HS-27A (cell line): ENCODE results near the gene ZYX.
"Not testable (repeated sequence)": the region's sequence is repeated elsewhere in the genome, so short reads cannot be mapped to it uniquely, and the experiment has no call there.

ENCODE experiments used
- DNase-seq: peaks from one replicate; pipeline ENCODE4 v3.0.0-alpha.2; 2012; ENCODE audit warnings: low read depth, missing footprints

The ZYX gene

DNA sequence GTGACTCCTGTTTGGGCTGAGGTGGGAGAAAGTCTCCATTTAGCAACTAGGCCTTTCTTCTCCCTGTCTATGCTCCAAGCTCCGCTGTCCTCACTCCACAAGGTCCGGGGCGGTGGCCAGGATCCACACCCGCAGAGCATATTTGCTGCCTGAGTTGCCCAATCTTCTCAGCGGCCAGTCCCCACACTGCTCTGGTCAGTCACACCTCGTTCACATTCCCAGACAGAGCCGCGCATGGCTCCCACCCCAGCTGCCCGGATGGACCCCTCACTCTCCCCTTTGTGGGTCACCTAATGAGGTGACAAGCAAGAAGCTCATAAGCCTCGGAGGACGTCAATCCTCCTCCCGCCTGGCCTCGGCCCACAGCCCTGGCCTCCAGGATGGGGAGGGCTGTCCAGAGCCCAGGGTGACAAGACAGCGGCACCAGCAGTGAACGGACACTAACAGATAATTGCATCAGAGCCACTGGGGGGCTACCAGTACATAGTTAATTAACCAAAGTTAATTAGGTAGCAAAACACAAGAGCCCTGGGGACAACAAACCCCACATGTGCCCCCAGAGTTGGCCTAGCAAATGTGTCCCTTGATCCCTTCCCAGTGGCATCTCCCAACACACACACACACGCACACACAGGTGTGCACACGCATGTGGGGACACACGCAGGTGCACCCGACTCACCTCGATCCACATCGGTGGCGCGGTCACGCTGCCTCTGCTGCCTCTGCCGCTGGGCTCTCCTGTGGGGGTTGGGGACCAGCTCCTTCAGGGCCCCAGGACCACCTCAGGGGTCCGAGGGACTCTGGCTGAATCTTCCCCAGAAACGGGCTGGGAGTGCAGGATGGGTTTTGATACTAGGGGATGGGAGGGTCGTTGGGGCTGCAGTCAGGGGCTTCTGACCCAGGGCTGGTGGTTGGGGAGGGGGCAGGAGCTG lies 15.7 kb downstream of the ZYX start:
- no peak for DNase-seq

DNA sequence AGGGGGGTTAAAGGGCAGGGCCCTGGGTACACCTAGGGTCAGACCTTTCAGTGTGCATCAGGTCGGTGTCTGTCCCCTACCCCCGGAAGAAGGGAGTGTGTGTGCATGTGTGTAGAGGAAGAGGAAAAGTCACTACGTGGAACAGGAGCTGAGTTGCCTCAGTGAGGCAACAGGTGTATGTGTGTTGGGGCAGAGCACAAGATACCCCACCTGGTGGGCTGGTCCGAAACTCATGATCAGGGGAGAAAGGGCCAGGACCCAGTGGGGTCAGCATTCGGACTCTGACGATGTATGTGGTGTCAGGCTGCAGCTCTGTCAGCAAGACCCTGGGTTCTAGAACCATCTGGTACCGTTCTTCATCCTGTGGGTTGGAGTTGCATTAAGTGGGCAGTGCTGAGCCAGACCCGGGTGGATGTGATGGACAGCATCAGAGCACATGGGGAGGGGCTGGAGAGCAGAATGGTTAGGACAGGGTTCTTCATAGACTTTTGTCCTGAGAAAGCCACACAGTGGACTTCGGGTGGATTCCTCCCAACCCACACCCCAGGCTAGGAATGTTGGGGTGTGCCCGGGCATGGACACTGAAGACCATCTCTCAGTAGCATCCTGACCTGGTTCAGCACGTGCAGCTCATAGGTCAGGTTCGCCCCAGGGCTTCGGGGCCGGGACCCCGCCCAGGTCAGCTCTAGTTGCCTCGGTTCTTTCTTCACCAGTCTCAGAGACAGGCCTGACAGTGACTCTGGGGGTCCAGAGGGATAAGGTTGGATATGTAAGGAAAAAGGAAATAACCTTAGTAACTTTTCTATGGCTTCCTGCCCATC lies 16.8 kb downstream of the ZYX start:
- no peak for DNase-seq

GRCh38 chr7:143398616-143399015 lies 17.5 kb downstream of the ZYX start:
- no peak for DNase-seq

DNA sequence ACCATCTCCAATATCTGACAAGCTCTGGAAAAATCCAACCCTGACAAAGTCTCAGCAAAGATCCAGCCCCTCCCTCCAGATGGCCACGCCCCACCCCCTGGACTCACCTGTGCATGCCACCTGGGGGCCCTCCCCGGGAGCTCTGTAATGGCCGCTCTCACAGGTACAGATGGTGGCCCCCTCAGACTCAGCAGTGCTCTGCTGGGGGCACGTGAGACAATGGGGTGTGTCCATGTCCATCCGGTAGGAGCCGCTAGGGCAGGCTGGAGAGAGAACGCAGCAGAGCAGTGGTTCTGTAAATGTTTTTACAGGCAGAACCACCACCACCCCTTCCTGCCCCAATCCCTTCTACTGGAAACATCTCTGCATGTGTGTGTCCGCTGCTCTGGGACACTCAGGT lies 18.0 kb downstream of the ZYX start:
- DNase-seq, result no peak

GRCh38 chr7:143399642-143400041 lies 18.5 kb downstream of the ZYX start:
- no peak for DNase-seq

DNA sequence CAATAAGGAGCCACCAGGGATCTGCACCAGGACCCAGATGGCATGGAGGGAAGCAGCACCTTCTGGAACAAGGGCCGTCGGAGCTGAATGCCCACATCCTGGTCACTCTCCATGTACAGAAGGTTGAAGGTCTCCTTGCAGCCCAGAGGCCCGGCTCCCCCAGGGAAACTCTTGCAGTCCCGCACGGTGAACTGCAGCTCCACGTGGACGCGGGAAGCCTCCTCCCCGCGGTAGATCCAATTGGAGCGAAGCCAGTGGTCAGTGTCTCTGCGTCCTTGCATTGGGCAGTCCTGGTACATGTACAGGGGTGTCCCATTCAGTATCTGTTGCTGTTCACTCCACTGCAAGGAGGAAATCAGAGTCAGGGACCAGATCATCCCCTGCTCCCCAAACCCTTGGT lies 20.1 kb downstream of the ZYX start:
- DNase-seq, result no peak

GRCh38 chr7:143402233-143402632 lies 21.1 kb downstream of the ZYX start:
- not testable (repeated sequence) for DNase-seq

DNA sequence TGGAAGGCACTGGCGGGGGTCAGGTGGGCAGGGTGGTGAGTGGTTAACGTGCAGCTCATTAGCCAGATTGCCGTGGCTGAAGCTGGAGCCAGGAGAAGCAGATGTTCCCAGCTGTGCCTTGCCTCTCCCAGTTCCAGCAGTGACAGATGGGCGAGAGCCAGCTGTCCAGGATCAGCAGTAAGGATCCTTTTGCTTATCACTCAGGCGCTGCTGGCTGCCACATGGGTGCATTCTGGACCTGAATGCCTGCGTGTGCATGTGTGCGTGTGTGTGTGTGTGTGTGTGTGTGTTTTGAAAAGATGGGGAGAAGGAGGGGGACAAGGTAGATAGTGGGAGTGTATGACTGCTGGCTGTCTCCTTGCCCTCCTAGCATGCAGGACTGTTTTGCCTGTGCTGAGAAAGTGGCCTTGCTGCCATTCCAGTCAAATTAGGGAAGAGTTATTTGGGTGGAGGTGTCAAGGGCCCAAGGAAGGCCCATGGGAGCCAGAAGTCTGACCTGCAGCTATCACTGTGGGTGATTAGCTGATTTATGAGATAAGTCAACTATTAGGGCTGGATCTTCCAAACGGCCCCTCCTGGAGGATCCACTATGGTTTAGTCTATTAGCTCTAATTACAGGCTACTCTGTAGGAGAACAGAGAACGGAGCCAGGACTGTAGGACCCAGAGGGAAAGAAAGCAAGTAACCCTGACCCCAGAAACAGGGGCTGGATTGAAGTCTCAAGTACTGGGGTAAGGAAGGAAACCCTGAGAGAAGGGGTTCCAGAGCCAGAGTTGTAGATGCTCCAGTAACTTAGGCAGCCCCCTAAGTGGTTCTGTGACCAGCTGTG lies 24.2 kb downstream of the ZYX start:
- no peak for DNase-seq

DNA sequence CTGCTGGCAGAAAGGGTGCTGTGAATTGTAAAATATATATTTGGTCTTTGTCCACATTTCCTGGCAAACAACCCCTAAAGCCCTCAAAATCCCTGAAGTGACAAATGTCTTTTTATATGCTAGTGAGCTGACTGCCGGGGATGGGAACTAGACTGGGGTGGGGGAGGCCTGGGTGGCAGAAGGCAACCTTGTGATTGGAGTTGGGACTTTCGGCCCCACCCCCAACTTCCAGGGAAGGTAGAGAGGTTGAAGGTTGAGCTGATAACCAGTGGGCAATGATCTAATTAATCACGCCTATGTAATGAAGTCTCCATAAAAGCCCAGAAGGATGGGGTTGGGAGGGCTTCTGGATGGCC lies 24.8 kb downstream of the ZYX start:
- DNase-seq, result no peak

DNA sequence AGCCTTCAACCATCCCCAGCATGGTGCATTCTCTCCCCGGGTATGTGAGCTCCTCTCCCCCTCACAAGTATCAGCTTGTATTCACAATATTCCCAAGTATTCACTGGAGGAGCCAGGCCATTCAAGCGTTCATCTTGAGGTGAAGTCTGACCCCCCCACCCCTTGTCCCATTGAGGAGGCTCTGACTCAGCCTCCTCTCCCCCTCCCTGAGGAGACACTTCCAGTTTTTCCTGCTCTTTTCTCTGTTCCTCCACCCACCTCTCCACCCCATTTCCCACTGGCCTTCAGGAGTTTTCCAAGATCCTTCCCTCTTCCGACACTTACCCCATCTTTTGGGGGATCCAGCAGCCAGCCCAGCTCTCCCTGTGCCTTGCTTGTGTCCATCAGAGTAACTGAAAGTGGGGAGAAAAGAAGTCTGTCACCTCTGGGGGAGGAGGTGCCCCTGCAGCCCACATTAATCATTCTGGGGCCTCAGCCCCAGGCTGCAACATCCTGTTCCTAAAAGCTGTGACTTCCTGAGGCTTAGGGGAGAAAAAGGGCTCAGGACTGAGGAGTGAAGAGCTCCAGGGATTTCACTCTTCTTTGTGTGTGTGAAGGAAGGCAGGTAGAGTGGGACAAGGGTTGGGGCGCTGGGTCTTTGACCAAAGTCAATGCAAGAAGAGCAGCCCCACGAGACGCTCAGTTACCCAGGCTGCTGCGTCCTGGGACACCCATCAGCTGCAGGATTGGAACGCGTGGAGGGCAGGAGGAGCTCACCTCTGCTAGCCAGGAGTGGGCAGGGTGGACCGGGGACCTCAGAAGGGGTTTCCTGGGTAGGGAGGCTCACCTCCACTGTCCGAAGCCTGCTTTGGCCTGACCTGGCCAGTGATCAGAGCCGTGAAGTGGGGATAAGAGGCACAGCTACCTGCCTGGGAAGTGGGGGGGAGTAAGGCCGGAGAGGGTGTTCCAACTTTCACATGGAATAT lies 26.4 kb downstream of the ZYX start:
- no peak for DNase-seq

- no peak for DNase-seq
Measured at GRCh38 chr7:143408252-143408685, 27.1 kb downstream of the ZYX start.

DNA sequence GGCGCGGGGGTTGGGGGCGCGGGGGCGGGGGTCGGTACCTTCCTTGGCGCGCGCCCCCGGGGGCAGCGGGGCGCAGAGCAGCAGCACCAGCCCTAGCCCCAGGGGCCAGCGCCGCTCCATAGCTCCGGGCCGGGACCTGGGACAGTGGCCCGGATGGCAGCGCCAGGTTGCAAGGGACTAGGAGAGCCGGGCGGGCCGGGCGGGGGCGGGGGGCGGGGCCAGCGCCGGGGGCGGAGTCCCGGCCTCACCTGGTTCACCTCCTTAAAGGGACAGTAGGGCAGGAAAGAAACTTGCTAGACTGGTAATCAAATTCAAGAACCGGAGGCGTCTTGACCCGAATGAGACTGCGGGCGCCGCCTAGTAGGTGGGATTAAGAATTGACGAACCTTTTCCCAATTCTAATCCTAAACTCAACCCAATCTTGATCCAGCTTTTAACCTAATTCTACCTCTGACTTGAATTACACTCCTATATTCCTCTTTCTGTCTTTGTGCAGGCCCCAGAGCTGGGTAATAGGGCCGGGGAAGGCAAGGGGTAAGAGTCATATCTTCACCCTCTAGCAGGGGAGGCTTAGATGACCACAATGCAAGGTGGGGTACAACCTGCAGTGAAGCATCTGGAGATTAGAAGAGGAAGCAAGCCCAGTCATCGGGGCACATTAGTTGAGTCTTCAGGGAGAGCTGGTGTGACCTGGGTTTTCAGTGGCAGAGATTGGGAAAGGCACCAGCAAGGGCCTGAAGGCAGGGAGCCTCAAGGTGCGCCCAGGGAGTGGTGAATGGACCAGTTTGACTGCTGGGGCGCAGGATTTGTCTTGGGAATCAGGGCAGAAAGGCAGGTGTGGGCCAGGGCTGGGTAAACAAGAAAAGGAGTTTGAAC lies 27.8 kb downstream of the ZYX start, which contains the start of gene EPHA1:
Gene EPHA1, minus strand, starts transcription at position 171 of the 876 bp plus-strand sequence. Its CDS starts 51 bp downstream, at position 120.
- no peak for DNase-seq

- no peak for DNase-seq
Measured at GRCh38 chr7:143410521-143411004, 29.4 kb downstream of the ZYX start.

DNA sequence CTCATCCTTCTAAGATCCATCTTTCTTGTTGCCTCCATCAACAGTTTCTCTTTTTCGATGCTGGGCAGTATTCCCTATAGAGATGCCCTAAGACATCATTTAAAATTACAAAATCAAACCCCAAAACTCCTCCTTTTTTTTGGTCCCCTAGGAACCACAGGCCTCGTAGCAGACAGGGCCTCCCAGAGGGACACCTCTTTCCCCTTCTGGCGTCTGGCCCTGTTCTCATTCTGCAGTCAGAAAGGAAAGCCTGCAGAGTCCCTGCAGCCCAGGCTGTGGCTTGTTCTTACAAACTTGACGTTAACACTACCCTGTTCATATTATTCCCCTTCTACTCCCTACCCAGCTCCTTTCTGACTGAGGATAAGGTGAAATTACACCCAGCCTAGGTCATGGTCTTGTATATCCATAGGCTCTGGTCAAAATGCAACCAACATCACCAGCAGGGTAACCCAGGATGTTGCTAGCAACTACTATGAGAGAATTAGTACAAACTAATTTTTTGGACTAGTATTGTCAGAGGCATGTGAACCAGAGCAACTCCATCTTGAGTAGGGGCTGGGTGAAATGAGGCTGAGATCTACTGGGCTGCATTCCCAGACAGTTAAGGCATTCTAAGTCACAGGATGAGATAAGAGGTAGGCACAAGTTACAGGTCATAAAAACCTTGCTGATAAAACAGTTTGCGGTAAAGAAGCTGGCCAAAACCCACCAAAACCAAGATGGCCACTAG lies 31.0 kb downstream of the ZYX start:
- DNase-seq, result no peak

DNA sequence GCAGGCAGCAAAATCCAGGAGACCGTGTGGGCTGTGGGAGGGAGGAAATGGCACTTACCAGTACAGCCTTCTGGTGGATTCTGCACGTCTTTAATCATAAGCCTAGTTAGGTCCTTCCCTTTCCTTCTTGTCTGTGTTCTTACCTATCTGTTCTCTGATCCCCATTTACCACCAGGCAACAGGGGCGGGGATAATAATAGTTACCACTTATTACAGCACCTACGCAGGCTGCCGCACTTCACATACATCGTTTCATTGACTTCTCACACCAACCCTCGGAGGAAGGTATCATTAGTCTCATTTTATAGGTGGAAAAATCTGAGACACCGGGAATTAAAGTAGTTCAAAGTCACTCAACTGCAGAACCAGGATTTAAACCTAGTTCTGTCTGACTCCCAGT lies 32.0 kb downstream of the ZYX start:
- DNase-seq, result no peak

DNA sequence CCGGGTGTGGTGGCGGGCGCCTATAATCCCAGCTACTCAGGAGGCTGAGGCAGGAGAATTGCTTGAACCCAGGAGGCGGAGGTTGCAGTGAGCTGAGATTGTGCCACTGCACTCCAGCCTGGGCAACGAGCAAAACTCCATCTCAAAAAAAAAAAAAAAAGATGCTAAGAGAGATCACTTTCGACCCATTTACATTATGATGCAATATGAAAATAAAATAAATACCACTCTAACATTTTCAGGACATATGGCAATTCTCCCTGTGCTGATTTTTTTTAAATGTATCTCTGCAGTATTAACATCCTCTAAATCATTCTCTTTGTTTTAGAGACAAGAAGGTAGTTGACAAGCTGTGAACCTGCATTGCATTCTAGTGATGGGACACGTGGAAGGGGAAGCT lies 34.1 kb downstream of the ZYX start:
- DNase-seq, result not testable (repeated sequence)

DNA sequence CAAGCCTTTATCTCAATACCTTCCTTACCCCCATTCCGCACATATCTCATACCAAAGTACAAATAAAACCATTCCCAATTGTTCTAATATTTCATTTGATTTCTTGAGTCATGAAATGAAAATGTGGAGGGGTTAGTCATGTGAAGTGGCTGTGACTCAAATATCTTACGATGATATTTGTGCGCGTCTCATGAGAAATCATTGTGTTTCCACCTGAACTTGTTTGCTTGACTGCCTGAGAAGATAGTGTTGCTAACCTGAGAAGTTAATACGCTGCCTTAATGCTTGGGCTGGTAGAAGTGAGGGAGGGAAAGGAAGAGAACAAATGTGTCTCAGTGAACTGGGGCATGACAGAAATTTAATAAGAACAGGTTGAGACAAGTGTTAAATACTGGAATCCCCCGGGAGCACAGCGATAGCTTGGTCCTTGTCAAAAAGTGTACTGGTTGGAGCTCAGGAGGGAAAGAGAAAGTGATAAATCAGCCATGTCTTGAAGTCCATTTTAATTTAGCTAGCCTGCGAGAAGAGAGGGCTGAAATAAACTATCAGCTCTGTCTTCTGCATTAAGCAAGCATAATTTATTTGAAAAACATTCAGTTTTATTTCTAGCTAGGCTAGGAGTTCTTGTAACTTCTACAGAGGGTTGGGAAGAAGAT lies 34.7 kb downstream of the ZYX start:
- DNase-seq, result no peak

DNA sequence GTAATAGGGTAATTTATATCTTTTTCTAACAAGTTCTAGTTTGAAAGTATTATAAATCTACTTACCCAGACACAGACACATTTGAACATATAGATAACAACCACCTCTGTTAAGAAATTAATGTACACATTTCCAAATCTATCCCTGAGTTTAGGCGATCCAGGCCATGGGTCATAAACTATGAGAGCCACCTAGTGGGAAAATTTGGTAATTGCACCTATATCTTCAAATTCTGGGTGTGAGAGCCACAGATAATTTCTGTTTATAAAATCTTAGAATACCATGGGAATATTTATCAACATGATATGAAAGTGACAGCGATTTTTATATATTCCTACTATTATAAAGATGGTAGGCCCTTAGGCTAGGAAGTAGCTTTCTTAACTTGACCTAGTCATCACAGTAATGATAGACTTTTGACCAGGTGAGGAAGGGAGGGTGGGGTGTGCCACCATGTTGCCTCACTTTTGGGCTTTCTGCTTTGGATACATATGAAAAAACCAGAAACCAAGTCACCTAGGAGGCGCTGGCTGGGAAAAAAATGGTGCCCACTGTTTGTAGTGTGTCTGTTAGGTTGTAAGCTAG lies 35.5 kb downstream of the ZYX start:
- no peak for DNase-seq
